Measurements from ENCODE around the gene TBC1D2.
"Not testable (repeated sequence)": the region's sequence is repeated elsewhere in the genome, so short reads cannot be mapped to it uniquely, and the experiment has no call there.

The TBC1D2 gene

DNA sequence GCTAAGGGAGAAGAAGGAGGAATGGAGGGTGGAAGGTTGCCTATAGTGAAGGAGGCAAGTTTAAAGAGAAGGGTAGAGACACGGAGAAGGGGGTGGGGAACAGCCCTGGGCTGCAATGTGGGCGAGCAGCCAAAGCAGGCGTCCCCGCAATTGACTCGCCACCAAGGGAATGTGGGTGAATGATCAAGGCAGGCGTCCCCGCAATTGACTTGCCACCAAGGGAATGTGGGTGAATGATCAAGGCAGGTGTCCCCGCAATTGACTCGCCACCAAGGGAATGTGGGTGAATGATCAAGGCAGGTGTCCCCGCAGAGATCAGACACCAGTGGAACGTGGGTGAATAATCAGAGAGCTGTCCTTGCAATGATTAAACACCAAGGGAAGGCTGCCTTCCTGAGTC is 14.8 kb upstream of the TBC1D2 start:
- peak overlapping the region; percentile 98 for H2BK120ac ChIP-seq (ENCODE audit: low read depth, low read length)
- peak overlapping the region; percentile 82 for H2AK5ac ChIP-seq (ENCODE audit: low read length)
- H3K56ac ChIP-seq (ENCODE audit: low read length): peak overlapping the region; percentile 82
- not testable (repeated sequence) for H3K23ac ChIP-seq (ENCODE audit: low read length); H3K79me1 ChIP-seq (ENCODE audit: low read length); H3K27me3 ChIP-seq (ENCODE audit: insufficient read depth, low read length, poor library complexity); DNase-seq; H3K4me2 ChIP-seq (ENCODE audit: low read length); H2BK15ac ChIP-seq (replicated peaks; ENCODE audit: low read depth); H4K5ac ChIP-seq (ENCODE audit: low read length); H4K8ac ChIP-seq (ENCODE audit: low read depth, low read length); H3K4me3 ChIP-seq (ENCODE audit: low read length); H3K36me3 ChIP-seq (ENCODE audit: control insufficient read depth, insufficient read depth, low read length); H3K79me2 ChIP-seq (ENCODE audit: control insufficient read depth, insufficient read depth, low read length)
- peak overlapping the region; percentile 75 for H3K27ac ChIP-seq (ENCODE audit: low read depth, low read length)
- H3K9ac ChIP-seq (ENCODE audit: low read length): peak overlapping the region; percentile 4
- H3K18ac ChIP-seq (ENCODE audit: low read length): peak overlapping the region; percentile 97
- no CpG with 5 or more reads among the region's 11 CpGs for WGBS (ENCODE audit: extremely low coverage, insufficient coverage, low lambda C conversion rate)
- peak overlapping the region; percentile 87 for H2BK5ac ChIP-seq (ENCODE audit: low read length)
- peak overlapping the region; percentile 85 for H3K4ac ChIP-seq (ENCODE audit: low read depth, low read length)
- peaks cover 16% of the 10 kb centered on the region for H3K4me1 ChIP-seq (ENCODE audit: control insufficient read depth, low read depth, low read length)

DNA sequence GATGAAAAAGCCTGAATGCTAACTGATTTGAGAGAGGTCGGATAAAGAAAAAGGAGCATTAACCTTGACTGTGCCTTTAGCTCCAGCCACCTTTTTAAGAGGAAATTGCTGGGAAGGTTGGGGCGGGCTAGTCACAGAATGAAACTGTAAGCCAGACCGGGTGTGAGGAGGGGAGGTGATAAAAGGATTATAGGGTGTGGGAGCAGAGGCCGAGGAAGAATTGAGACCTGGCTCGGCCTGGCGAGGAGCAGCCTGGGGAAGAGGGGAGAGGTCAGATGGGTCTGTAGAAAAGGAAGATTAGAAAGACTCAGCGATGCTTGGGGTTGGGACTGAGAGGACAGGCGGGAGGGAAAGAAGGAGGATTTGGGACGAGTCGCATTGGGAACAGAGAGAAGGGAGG is 14.2 kb upstream of the TBC1D2 start:
- H3K36me3 ChIP-seq (ENCODE audit: control insufficient read depth, insufficient read depth, low read length); H3K79me2 ChIP-seq (ENCODE audit: control insufficient read depth, insufficient read depth, low read length); H4K8ac ChIP-seq (ENCODE audit: low read depth, low read length); H2AK5ac ChIP-seq (ENCODE audit: low read length); H3K4me2 ChIP-seq (ENCODE audit: low read length); H3K79me1 ChIP-seq (ENCODE audit: low read length); H3K23ac ChIP-seq (ENCODE audit: low read length); H3K4me3 ChIP-seq (ENCODE audit: low read length); H2BK15ac ChIP-seq (replicated peaks; ENCODE audit: low read depth); H4K5ac ChIP-seq (ENCODE audit: low read length); H3K27me3 ChIP-seq (ENCODE audit: insufficient read depth, low read length, poor library complexity): not testable (repeated sequence)
- Histone ChIP-seq H3K4ac (ENCODE audit: low read depth, low read length) (peak overlapping the region; percentile 87), H3K18ac (ENCODE audit: low read length) (peak overlapping the region; percentile 62), H2BK120ac (ENCODE audit: low read depth, low read length) (peak overlapping the region; percentile 90), H3K4me1 (ENCODE audit: control insufficient read depth, low read depth, low read length) (peaks cover 18% of the 10 kb centered on the region), H3K9ac (ENCODE audit: low read length) (peak overlapping the region; percentile 10), H3K56ac (ENCODE audit: low read length) (peak overlapping the region; percentile 63), H2BK5ac (ENCODE audit: low read length) (peak overlapping the region; percentile 36), H3K27ac (ENCODE audit: low read depth, low read length) (peak overlapping the region; percentile 75)
- DNase-seq: peak; percentile 84
- WGBS (ENCODE audit: extremely low coverage, insufficient coverage, low lambda C conversion rate): no CpG with 5 or more reads among the region's 10 CpGs

DNA sequence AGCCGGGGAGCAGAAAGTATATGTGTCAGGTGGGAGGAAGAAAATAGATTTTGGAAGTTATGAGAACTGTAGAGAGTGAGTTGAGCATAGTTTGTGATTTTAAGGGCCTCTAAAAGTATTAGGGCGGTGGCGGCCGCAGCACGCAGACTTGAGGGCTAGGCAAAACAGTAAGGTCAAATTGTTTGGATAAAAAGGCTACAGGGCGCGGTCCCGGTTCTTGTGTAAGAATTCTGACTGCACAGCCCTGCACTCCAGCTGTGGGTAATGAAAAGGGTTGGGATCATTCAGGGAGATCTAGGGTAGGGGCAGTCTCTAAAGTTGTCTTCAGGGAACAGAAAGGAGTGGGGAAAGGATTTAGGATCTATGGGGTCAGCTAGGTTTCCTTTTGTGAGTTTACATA is 12.1 kb upstream of the TBC1D2 start:
- Histone ChIP-seq H4K5ac (ENCODE audit: low read length) (peak overlapping the region; percentile 71), H3K56ac (ENCODE audit: low read length) (peak overlapping the region; percentile 15), H2BK5ac (ENCODE audit: low read length) (peak overlapping the region; percentile 82), H2BK120ac (ENCODE audit: low read depth, low read length) (peak overlapping the region; percentile 49), H3K18ac (ENCODE audit: low read length) (peak overlapping the region; percentile 65)
- not testable (repeated sequence) for H2BK15ac ChIP-seq (replicated peaks; ENCODE audit: low read depth); H3K4ac ChIP-seq (ENCODE audit: low read depth, low read length); H3K27ac ChIP-seq (ENCODE audit: low read depth, low read length); H4K8ac ChIP-seq (ENCODE audit: low read depth, low read length); H2AK5ac ChIP-seq (ENCODE audit: low read length); H3K4me2 ChIP-seq (ENCODE audit: low read length); H3K4me1 ChIP-seq (ENCODE audit: control insufficient read depth, low read depth, low read length); H3K23ac ChIP-seq (ENCODE audit: low read length); H3K79me1 ChIP-seq (ENCODE audit: low read length); H3K4me3 ChIP-seq (ENCODE audit: low read length); H3K79me2 ChIP-seq (ENCODE audit: control insufficient read depth, insufficient read depth, low read length); H3K27me3 ChIP-seq (ENCODE audit: insufficient read depth, low read length, poor library complexity); DNase-seq; H3K36me3 ChIP-seq (ENCODE audit: control insufficient read depth, insufficient read depth, low read length); H3K9ac ChIP-seq (ENCODE audit: low read length)
- no CpG with 5 or more reads among the region's 8 CpGs for whole genome bisulfite sequencing (ENCODE audit: extremely low coverage, insufficient coverage, low lambda C conversion rate)

DNA sequence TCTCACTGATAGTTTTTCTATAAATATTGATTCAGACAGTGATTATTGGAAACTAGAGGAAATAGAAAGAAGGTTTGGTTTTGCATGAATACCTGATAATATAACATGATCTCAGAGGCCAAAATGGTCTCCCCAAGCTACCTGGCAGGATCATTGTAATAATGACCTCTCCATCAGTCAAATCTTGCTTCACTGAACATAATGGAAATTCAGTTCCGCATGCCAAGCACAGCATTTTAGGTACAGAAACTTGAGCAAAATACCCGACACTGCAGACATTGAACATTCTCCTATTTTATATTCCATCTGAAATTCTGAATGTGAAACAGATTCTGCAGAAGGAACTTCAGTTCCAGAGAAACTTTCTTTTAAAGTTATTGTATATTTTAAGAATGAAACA is 9.1 kb upstream of the TBC1D2 start:
- no CpG with 5 or more reads among the region's 2 CpGs for WGBS (ENCODE audit: extremely low coverage, insufficient coverage, low lambda C conversion rate)
- H3K4me3 ChIP-seq (ENCODE audit: low read length): no peak overlapping the region
- peak overlapping the region; percentile 81 for H3K56ac ChIP-seq (ENCODE audit: low read length)
- H3K27me3 ChIP-seq (ENCODE audit: insufficient read depth, low read length, poor library complexity): no peaks in the 10 kb centered on the region
- H3K79me2 ChIP-seq (ENCODE audit: control insufficient read depth, insufficient read depth, low read length): no peaks in the 10 kb centered on the region
- H3K4ac ChIP-seq (ENCODE audit: low read depth, low read length): peak overlapping the region; percentile 70
- no peaks in the 10 kb centered on the region for H3K36me3 ChIP-seq (ENCODE audit: control insufficient read depth, insufficient read depth, low read length)
- H2BK15ac ChIP-seq (replicated peaks; ENCODE audit: low read depth): peak overlapping the region; percentile 88
- peaks cover 4% of the 10 kb centered on the region for H3K4me1 ChIP-seq (ENCODE audit: control insufficient read depth, low read depth, low read length)
- H2AK5ac ChIP-seq (ENCODE audit: low read length): peak overlapping the region; percentile 34
- peak overlapping the region; percentile 74 for H2BK5ac ChIP-seq (ENCODE audit: low read length)
- peak overlapping the region; percentile 88 for H2BK120ac ChIP-seq (ENCODE audit: low read depth, low read length)
- peak overlapping the region; percentile 51 for H3K9ac ChIP-seq (ENCODE audit: low read length)
- no peaks in the 10 kb centered on the region for H3K79me1 ChIP-seq (ENCODE audit: low read length)
- peak overlapping the region; percentile 95 for H3K18ac ChIP-seq (ENCODE audit: low read length)
- H3K27ac ChIP-seq (ENCODE audit: low read depth, low read length): peak overlapping the region; percentile 82
- no peak overlapping the region for H4K8ac ChIP-seq (ENCODE audit: low read depth, low read length)
- no peak overlapping the region for H3K23ac ChIP-seq (ENCODE audit: low read length)
- H4K5ac ChIP-seq (ENCODE audit: low read length): no peak overlapping the region
- H3K4me2 ChIP-seq (ENCODE audit: low read length): no peak overlapping the region
- no peak for DNase-seq

DNA sequence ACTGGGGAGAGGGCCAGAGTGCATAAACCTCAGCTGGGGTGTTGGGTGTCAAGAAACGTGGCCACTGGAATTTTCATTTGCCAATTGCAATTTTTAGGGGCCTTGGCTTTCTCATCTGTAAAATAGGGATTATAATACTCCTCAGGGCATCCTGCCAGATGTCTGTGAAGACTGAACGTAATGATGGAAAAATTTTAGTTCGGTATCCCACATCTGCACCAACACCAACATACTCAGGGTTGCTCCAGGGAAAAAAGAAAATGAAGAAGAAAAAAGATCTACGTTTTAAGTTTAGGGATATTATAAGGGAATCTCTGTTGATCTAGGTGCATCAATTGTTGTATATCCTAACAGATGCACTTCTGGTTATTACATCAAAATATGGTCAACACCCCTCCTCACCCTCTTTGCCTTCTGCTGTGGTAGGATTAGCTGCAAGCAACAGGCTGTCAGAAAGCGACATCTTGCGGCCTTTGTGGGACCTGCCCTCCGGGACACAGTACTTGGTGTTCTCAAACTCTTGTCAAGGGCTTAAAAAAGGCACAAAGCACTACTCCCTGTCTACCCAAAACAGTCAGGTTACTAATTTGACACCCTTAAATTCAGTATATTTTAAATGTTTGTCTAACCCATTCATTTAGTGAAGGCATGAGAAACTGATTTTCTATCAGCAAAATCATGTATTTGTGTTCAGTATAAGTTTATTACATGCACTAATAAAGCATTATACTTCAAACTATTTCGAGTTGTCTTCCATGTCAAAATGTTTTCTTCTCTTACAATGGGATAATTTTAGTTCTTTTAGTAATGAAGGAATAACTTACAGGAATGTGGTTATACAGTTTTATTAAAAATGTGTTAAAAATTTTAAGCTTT is 8.3 kb upstream of the TBC1D2 start:
- no peak overlapping the region for H3K4me3 ChIP-seq (ENCODE audit: low read length)
- no peaks in the 10 kb centered on the region for H3K36me3 ChIP-seq (ENCODE audit: control insufficient read depth, insufficient read depth, low read length)
- peaks cover 4% of the 10 kb centered on the region for H3K4me1 ChIP-seq (ENCODE audit: control insufficient read depth, low read depth, low read length)
- peak overlapping the region; percentile 64 for H2BK15ac ChIP-seq (replicated peaks; ENCODE audit: low read depth)
- H3K79me2 ChIP-seq (ENCODE audit: control insufficient read depth, insufficient read depth, low read length): no peaks in the 10 kb centered on the region
- peak overlapping the region; percentile 81 for H2BK5ac ChIP-seq (ENCODE audit: low read length)
- peak overlapping the region; percentile 97 for H2BK120ac ChIP-seq (ENCODE audit: low read depth, low read length)
- H3K27me3 ChIP-seq (ENCODE audit: insufficient read depth, low read length, poor library complexity): no peaks in the 10 kb centered on the region
- H3K56ac ChIP-seq (ENCODE audit: low read length): peak overlapping the region; percentile 65
- H4K5ac ChIP-seq (ENCODE audit: low read length): no peak overlapping the region
- H3K23ac ChIP-seq (ENCODE audit: low read length): no peak overlapping the region
- no peak overlapping the region for H2AK5ac ChIP-seq (ENCODE audit: low read length)
- H3K4me2 ChIP-seq (ENCODE audit: low read length): no peak overlapping the region
- H4K8ac ChIP-seq (ENCODE audit: low read depth, low read length): no peak overlapping the region
- no peak overlapping the region for H3K27ac ChIP-seq (ENCODE audit: low read depth, low read length)
- peak overlapping the region; percentile 96 for H3K4ac ChIP-seq (ENCODE audit: low read depth, low read length)
- peak overlapping the region; percentile 25 for H3K9ac ChIP-seq (ENCODE audit: low read length)
- peak overlapping the region; percentile 81 for H3K18ac ChIP-seq (ENCODE audit: low read length)
- no peaks in the 10 kb centered on the region for H3K79me1 ChIP-seq (ENCODE audit: low read length)
- DNase-seq: peak; percentile 90
- no CpG with 5 or more reads among the region's 8 CpGs for WGBS (ENCODE audit: extremely low coverage, insufficient coverage, low lambda C conversion rate)

Measured in mesendoderm (in vitro differentiated cells).